Liver (tissue), 9 donors: ENCODE results near the gene ATP6V1G1. TPM values are rescaled to one million over a fixed set of nuclear protein-coding genes. Genes with fewer than 3 reads are reported as not detected.

Experiments
- DNase-seq: peaks from one replicate; pipeline ENCODE4 v3.0.0-alpha.2; 2017; ENCODE audit warnings: low spot score
- H3K27ac ChIP-seq, 2 donors: one replicate each; pipeline ENCODE4 v1.7.0; 2013; ENCODE audit warnings: inconsistent platforms in 2 of 2, low read length in 2 of 2, control low read depth in 1 of 2, low read depth in 1 of 2, mild to moderate bottlenecking in 1 of 2
- H3K27me3 ChIP-seq, 4 donors: one replicate each; pipeline versions ENCODE4 v1.6.1 to v1.7.0; 2013; ENCODE audit warnings: low read length in 3 of 4, inconsistent platforms in 1 of 4, mild to moderate bottlenecking in 1 of 4, moderate library complexity in 1 of 4; ENCODE audit not compliant: control insufficient read depth in 4 of 4, insufficient read depth in 4 of 4
- H3K36me3 ChIP-seq, 4 donors: one replicate each; pipeline versions ENCODE4 v1.6.1 to v1.7.0; 2013; ENCODE audit warnings: low read length in 3 of 4, mild to moderate bottlenecking in 3 of 4, low read depth in 1 of 4, moderate library complexity in 1 of 4; ENCODE audit not compliant: control insufficient read depth in 4 of 4, insufficient read depth in 3 of 4
- H3K4me1 ChIP-seq, 4 donors: one replicate each; pipeline versions ENCODE4 v1.6.1 to v1.7.0; 2013; ENCODE audit warnings: low read length in 3 of 4, mild to moderate bottlenecking in 3 of 4, moderate library complexity in 1 of 4; ENCODE audit not compliant: control insufficient read depth in 4 of 4, insufficient read depth in 4 of 4
- H3K4me3 ChIP-seq, 3 donors: one replicate each; pipeline versions ENCODE4 v1.6.1 to v1.7.0; 2013; ENCODE audit warnings: low read length in 3 of 3, control low read depth in 1 of 3, low read depth in 1 of 3, mild to moderate bottlenecking in 1 of 3
- H3K9ac ChIP-seq, 2 donors: one replicate each; pipeline ENCODE4 v1.7.0; 2013; ENCODE audit warnings: low read length in 2 of 2, mild to moderate bottlenecking in 2 of 2, moderate library complexity in 2 of 2, control low read depth in 1 of 2, low read depth in 1 of 2
- H3K9me3 ChIP-seq, 4 donors: one replicate each; pipeline versions ENCODE4 v1.6.1 to v1.7.0; 2013; ENCODE audit warnings: low read length in 3 of 4; ENCODE audit not compliant: control insufficient read depth in 4 of 4
- CTCF ChIP-seq: fragments of 150-350 bp; IDR thresholded peaks from 2 replicates; pipeline ENCODE4 v1.5.1; 2017; ENCODE audit warnings: improper control_type of control experiment, low read depth, low read length; ENCODE audit not compliant: missing input control
- FOXA2 ChIP-seq: IDR thresholded peaks from 2 replicates; pipeline ENCODE4 v1.6.1; 2016; ENCODE audit warnings: antibody characterized with exemption
- HNF4A ChIP-seq, 2 donors: conservative IDR thresholded peaks; 2 replicates each; pipeline ENCODE4 v1.6.1; 2016; ENCODE audit warnings: antibody characterized with exemption in 2 of 2, mild to moderate bottlenecking in 2 of 2
- HNF4G ChIP-seq: IDR thresholded peaks from 2 replicates; pipeline ENCODE4 v1.6.1; 2016; ENCODE audit warnings: antibody characterized with exemption
- JUND ChIP-seq, 2 donors: IDR thresholded peaks; 2 replicates each; pipeline ENCODE4 v1.6.1; 2016; ENCODE audit warnings: antibody characterized with exemption in 2 of 2
- NR2F2 ChIP-seq: IDR thresholded peaks from 2 replicates; pipeline ENCODE4 v1.6.1; 2016; ENCODE audit warnings: antibody characterized with exemption
- RAD21 ChIP-seq, 2 donors: IDR thresholded peaks; 2 replicates each; pipeline ENCODE4 v1.6.1; 2016; ENCODE audit warnings: antibody characterized with exemption in 2 of 2, mild to moderate bottlenecking in 2 of 2
- RXRA ChIP-seq, 2 donors: IDR thresholded peaks; 2 replicates each; pipeline ENCODE4 v1.6.1; 2017 to 2018; ENCODE audit warnings: antibody characterized with exemption in 2 of 2, mild to moderate bottlenecking in 1 of 2
- SP1 ChIP-seq: IDR thresholded peaks from 2 replicates; pipeline ENCODE4 v1.6.1; 2018; ENCODE audit warnings: antibody characterized with exemption, mild to moderate bottlenecking
- TAF1 ChIP-seq: conservative IDR thresholded peaks from 2 replicates; pipeline ENCODE4 v1.6.1; 2016; ENCODE audit warnings: antibody characterized with exemption, mild to moderate bottlenecking
- YY1 ChIP-seq: IDR thresholded peaks from 2 replicates; pipeline ENCODE4 v1.6.1; 2016; ENCODE audit warnings: antibody characterized with exemption, mild to moderate bottlenecking
- WGBS: extraction: QIAGEN DNeasy Blood & Tissue Kit; methylation state at CpG from one replicate; pipeline ENCODE4 v1.1.7; 2013; 5-methylcytosine and 5-hydroxymethylcytosine counted together
- polyA plus RNA-seq, 2 donors: library from polyadenylated mRNA; stranded (reverse) in 1 of 2; unstranded in 1 of 2; fragments of 200-250 nt in 1 of 2; fragments of >200 nt in 1 of 2; fragmentation: Nextera tagmentation in 1 of 2; extraction: Ambion mirVana in 1 of 2; gene quantifications; one replicate each; pipeline versions ENCODE4 v1.2.1 to v1.2.3, GENCODE V29; 2013 to 2015
- total RNA-seq, 2 donors: library from RNA; depleted of rRNA; stranded (reverse); fragments of >200 nt; gene quantifications; one replicate each; pipeline ENCODE4 v1.2.3, GENCODE V29; 2014
- TF ChIP-seq, protein P1 (sequence below): IDR thresholded peaks from 2 replicates; pipeline ENCODE4 v1.6.1; 2016; ENCODE audit warnings: antibody characterized with exemption
- TF ChIP-seq, protein P2 (sequence below): IDR thresholded peaks from 2 replicates; pipeline ENCODE4 v1.6.1; 2016; ENCODE audit warnings: antibody characterized with exemption
- TF ChIP-seq, protein P3 (sequence below): IDR thresholded peaks from 2 replicates; pipeline ENCODE4 v1.6.1; 2016; ENCODE audit warnings: antibody characterized with exemption
- TF ChIP-seq, protein P4 (sequence below): IDR thresholded peaks from 2 replicates; pipeline ENCODE4 v1.6.1; 2016; ENCODE audit warnings: antibody characterized with exemption, mild to moderate bottlenecking
- donor health status: healthy.
- donor health status: healthy.
- donor health status: healthy.
- donor health status: healthy.
- donor health status: healthy.

The ATP6V1G1 gene
- total and polyA plus RNA-seq, 4 donors: 41.4 to 152 (median 75.7) TPM

- WGBS: 74% methylated on average over 5 of the region's 5 CpGs
- Histone ChIP-seq H3K27me3 (no peaks in the 10 kb centered on the region), H3K4me3 (no peak overlapping the region), H3K9ac (no peak overlapping the region), H3K36me3 (no peaks in the 10 kb centered on the region), H3K27ac (no peak overlapping the region), H3K4me1 (peaks cover under 1 to 8% (median 3%) of the 10 kb centered on the region in 4 donors), H3K9me3 (no peaks in the 10 kb centered on the region)
- no peak for DNase-seq
- TF ChIP-seq RXRA (IDR thresholded peaks at IDR 0.05): no peak
- TF ChIP-seq HNF4G: no peak
- TF ChIP-seq CTCF: no peak
- no peak for TF ChIP-seq RAD21 (IDR thresholded peaks at IDR 0.05)
- TF ChIP-seq, protein P1, sequence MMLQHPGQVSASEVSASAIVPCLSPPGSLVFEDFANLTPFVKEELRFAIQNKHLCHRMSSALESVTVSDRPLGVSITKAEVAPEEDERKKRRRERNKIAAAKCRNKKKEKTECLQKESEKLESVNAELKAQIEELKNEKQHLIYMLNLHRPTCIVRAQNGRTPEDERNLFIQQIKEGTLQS: no peak
- TF ChIP-seq YY1: no peak
- no peak for TF ChIP-seq SP1
- TF ChIP-seq, protein P2, sequence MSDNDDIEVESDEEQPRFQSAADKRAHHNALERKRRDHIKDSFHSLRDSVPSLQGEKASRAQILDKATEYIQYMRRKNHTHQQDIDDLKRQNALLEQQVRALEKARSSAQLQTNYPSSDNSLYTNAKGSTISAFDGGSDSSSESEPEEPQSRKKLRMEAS: no peak
- TF ChIP-seq, protein P3, sequence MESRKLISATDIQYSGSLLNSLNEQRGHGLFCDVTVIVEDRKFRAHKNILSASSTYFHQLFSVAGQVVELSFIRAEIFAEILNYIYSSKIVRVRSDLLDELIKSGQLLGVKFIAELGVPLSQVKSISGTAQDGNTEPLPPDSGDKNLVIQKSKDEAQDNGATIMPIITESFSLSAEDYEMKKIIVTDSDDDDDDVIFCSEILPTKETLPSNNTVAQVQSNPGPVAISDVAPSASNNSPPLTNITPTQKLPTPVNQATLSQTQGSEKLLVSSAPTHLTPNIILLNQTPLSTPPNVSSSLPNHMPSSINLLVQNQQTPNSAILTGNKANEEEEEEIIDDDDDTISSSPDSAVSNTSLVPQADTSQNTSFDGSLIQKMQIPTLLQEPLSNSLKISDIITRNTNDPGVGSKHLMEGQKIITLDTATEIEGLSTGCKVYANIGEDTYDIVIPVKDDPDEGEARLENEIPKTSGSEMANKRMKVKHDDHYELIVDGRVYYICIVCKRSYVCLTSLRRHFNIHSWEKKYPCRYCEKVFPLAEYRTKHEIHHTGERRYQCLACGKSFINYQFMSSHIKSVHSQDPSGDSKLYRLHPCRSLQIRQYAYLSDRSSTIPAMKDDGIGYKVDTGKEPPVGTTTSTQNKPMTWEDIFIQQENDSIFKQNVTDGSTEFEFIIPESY: no peak
- no peak for TF ChIP-seq HNF4A (conservative IDR thresholded peaks at IDR 0.05)
- no peak for TF ChIP-seq NR2F2
- TF ChIP-seq JUND (IDR thresholded peaks at IDR 0.05): no peak
- TF ChIP-seq FOXA2: no peak
- no peak for TF ChIP-seq TAF1
Observed at GRCh38 chr9:114583371-114584155, 4.0 kb upstream of the ATP6V1G1 start.

DNA sequence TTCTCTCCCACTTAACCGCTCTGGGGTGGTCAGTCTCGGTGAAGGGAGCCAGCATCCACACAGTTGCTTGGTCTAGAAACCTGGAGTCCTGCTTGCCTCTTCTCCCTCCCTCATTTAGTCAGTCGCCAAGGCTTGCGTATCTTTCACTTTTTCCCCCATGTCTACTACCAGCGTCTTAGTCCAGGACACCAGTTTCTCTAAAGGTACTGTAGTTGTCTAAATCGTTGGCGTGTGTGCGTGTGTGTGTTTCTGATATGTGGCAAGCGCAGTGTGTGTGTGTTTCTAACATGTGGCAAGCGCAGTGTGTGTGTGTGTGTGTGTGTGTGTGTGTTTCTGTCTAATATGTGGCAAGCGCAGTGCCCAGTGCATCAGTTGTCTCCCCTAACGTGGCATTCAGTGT lies 641 bp downstream of the ATP6V1G1 start:
- Histone ChIP-seq H3K9ac (peak overlapping the region; percentile 91 to 99), H3K27ac (peak overlapping the region; percentile 87 to 92), H3K27me3 (no peaks in the 10 kb centered on the region), H3K9me3 (no peaks in the 10 kb centered on the region), H3K36me3 (peaks cover under 1 to 7% (median 4%) of the 10 kb centered on the region in 4 donors), H3K4me3 (peak overlapping the region; percentile 66 to 89 (median 85)), H3K4me1 (peaks cover 7 to 41% (median 35%) of the 10 kb centered on the region in 4 donors)
- TF ChIP-seq RAD21 (IDR thresholded peaks at IDR 0.05): no peak
- no peak for TF ChIP-seq YY1
- no peak for TF ChIP-seq JUND (IDR thresholded peaks at IDR 0.05)
- no peak for TF ChIP-seq RXRA (IDR thresholded peaks at IDR 0.05)
- no peak for TF ChIP-seq HNF4G
- TF ChIP-seq, protein P4, sequence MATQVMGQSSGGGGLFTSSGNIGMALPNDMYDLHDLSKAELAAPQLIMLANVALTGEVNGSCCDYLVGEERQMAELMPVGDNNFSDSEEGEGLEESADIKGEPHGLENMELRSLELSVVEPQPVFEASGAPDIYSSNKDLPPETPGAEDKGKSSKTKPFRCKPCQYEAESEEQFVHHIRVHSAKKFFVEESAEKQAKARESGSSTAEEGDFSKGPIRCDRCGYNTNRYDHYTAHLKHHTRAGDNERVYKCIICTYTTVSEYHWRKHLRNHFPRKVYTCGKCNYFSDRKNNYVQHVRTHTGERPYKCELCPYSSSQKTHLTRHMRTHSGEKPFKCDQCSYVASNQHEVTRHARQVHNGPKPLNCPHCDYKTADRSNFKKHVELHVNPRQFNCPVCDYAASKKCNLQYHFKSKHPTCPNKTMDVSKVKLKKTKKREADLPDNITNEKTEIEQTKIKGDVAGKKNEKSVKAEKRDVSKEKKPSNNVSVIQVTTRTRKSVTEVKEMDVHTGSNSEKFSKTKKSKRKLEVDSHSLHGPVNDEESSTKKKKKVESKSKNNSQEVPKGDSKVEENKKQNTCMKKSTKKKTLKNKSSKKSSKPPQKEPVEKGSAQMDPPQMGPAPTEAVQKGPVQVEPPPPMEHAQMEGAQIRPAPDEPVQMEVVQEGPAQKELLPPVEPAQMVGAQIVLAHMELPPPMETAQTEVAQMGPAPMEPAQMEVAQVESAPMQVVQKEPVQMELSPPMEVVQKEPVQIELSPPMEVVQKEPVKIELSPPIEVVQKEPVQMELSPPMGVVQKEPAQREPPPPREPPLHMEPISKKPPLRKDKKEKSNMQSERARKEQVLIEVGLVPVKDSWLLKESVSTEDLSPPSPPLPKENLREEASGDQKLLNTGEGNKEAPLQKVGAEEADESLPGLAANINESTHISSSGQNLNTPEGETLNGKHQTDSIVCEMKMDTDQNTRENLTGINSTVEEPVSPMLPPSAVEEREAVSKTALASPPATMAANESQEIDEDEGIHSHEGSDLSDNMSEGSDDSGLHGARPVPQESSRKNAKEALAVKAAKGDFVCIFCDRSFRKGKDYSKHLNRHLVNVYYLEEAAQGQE: no peak
- TF ChIP-seq HNF4A (conservative IDR thresholded peaks at IDR 0.05): no peak
- WGBS: under 1% methylated on average over 12 of the region's 12 CpGs
- peak; percentile 45 for DNase-seq
